Measurements from ENCODE around the gene SPAG5. TPM values are rescaled to one million over a fixed set of nuclear protein-coding genes. Genes with fewer than 3 reads are reported as not detected.

Gene SPAG5
- total RNA-seq, 1 donor from 2014 or later = 81.9 TPM

- H3K4me3 Mint-ChIP-seq = no peak overlapping the region
- H3K4me1 Mint-ChIP-seq (ENCODE audit: low read depth) = no peaks in the 10 kb centered on the region
- H3K36me3 Mint-ChIP-seq (ENCODE audit: low read depth) = no peaks in the 10 kb centered on the region
- H3K27ac Mint-ChIP-seq = no peak overlapping the region
- intact Hi-C loops (cut with micrococcal nuclease) = no loop called here
- H3K9me3 Mint-ChIP-seq = no peaks in the 10 kb centered on the region
- no peaks in the 10 kb centered on the region for H3K27me3 Mint-ChIP-seq (ENCODE audit: insufficient read depth)
- DNase-seq (ENCODE audit: low spot score) = no peak
These were observed 69.8 kb downstream of the SPAG5 start for GRCh38 chr17:28529013-28529400.

- Mint-ChIP-seq H3K9me3 (no peaks in the 10 kb centered on the region), H3K36me3 (ENCODE audit: low read depth) (no peaks in the 10 kb centered on the region), H3K4me3 (no peak overlapping the region), H3K27ac (no peak overlapping the region), H3K27me3 (ENCODE audit: insufficient read depth) (no peaks in the 10 kb centered on the region), H3K4me1 (ENCODE audit: low read depth) (no peaks in the 10 kb centered on the region)
- DNase-seq (ENCODE audit: low spot score) = no peak
- intact Hi-C loops (cut with micrococcal nuclease) = no loop called here
These were observed 70.4 kb downstream of the SPAG5 start for GRCh38 chr17:28528327-28529012.

- no peak overlapping the region for H3K4me3 Mint-ChIP-seq
- no peaks in the 10 kb centered on the region for H3K36me3 Mint-ChIP-seq (ENCODE audit: low read depth)
- H3K27ac Mint-ChIP-seq = no peak overlapping the region
- no peaks in the 10 kb centered on the region for H3K27me3 Mint-ChIP-seq (ENCODE audit: insufficient read depth)
- intact Hi-C loops (cut with micrococcal nuclease) = no loop called here
- H3K4me1 Mint-ChIP-seq (ENCODE audit: low read depth) = no peaks in the 10 kb centered on the region
- no peaks in the 10 kb centered on the region for H3K9me3 Mint-ChIP-seq
- DNase-seq (ENCODE audit: low spot score) = no peak
These were observed 71.0 kb downstream of the SPAG5 start for GRCh38 chr17:28527859-28528258.

Other genes starting within 250 kb of the SPAG5 start
- gene POLDIP2, start 241.5 kb downstream of the SPAG5 start, total RNA-seq = 110 and 114 TPM in 2 replicates
- not detected in 2 replicates for gene SEBOX, start 233.8 kb downstream of the SPAG5 start, total RNA-seq
- 0.31 and 0.34 TPM in 2 replicates for gene VTN, start 228.7 kb downstream of the SPAG5 start, total RNA-seq
- 40.7 and 45.6 TPM in 2 replicates for gene SARM1, start 227.3 kb downstream of the SPAG5 start, total RNA-seq
- gene SLC46A1, start 192.8 kb downstream of the SPAG5 start, total RNA-seq = 7.8 and 8.1 TPM in 2 replicates
- gene SLC13A2, start 125.4 kb downstream of the SPAG5 start, total RNA-seq = not detected in 2 replicates
- not detected in 2 replicates for gene FOXN1, start 92.7 kb downstream of the SPAG5 start, total RNA-seq
- 63.3 and 63.9 TPM in 2 replicates for gene UNC119, start 46.4 kb downstream of the SPAG5 start, total RNA-seq
- 57.8 and 61.2 TPM in 2 replicates for gene PIGS, start 27.5 kb downstream of the SPAG5 start, total RNA-seq
- 44.0 and 47.6 TPM in 2 replicates for gene ALDOC, start 22.1 kb downstream of the SPAG5 start, total RNA-seq
- gene RSKR, start 15.2 kb upstream of the SPAG5 start, total RNA-seq = 38.4 and 42.9 TPM in 2 replicates
- 210 and 212 TPM in 2 replicates for gene BLTP2, start 46.1 kb upstream of the SPAG5 start, total RNA-seq
- gene SDF2, start 62.9 kb upstream of the SPAG5 start, total RNA-seq = 47.9 and 51.0 TPM in 2 replicates
- 106 and 108 TPM in 2 replicates for gene SUPT6H, start 63.2 kb upstream of the SPAG5 start, total RNA-seq
- gene PROCA1, start 112.9 kb upstream of the SPAG5 start, total RNA-seq = 4.4 and 5.2 TPM in 2 replicates
- 17.6 and 18.2 TPM in 2 replicates for gene RAB34, start 118.8 kb upstream of the SPAG5 start, total RNA-seq
- 1,513 and 1,534 TPM in 2 replicates for gene RPL23A, start 121.0 kb upstream of the SPAG5 start, total RNA-seq
- gene TLCD1, start 127.2 kb upstream of the SPAG5 start, total RNA-seq = 9.5 and 11.5 TPM in 2 replicates
- gene NEK8, start 129.8 kb upstream of the SPAG5 start, total RNA-seq = 5.2 and 5.4 TPM in 2 replicates
- 178 and 182 TPM in 2 replicates for gene TRAF4, start 145.0 kb upstream of the SPAG5 start, total RNA-seq
- 27.5 and 28.1 TPM in 2 replicates for gene FAM222B, start 243.8 kb upstream of the SPAG5 start, total RNA-seq

Measured in activated T-helper 1 cell treated with anti-CD3 and anti-CD28 coated beads, Interleukin-12 subunit alpha, Interleukin-12 subunit beta, Interleukin-2, Interleukin-4 antibody, amounts not matched to agents 30 ng/mL and 10 ng/mL and 1 ng/mL, durations not matched to agents 14 hours and 24 hours and 36 hours (primary cell).